ENCODE measurements around the gene CNKSR1.

CNKSR1 gene, protein sequence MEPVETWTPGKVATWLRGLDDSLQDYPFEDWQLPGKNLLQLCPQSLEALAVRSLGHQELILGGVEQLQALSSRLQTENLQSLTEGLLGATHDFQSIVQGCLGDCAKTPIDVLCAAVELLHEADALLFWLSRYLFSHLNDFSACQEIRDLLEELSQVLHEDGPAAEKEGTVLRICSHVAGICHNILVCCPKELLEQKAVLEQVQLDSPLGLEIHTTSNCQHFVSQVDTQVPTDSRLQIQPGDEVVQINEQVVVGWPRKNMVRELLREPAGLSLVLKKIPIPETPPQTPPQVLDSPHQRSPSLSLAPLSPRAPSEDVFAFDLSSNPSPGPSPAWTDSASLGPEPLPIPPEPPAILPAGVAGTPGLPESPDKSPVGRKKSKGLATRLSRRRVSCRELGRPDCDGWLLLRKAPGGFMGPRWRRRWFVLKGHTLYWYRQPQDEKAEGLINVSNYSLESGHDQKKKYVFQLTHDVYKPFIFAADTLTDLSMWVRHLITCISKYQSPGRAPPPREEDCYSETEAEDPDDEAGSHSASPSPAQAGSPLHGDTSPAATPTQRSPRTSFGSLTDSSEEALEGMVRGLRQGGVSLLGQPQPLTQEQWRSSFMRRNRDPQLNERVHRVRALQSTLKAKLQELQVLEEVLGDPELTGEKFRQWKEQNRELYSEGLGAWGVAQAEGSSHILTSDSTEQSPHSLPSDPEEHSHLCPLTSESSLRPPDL

DNA sequence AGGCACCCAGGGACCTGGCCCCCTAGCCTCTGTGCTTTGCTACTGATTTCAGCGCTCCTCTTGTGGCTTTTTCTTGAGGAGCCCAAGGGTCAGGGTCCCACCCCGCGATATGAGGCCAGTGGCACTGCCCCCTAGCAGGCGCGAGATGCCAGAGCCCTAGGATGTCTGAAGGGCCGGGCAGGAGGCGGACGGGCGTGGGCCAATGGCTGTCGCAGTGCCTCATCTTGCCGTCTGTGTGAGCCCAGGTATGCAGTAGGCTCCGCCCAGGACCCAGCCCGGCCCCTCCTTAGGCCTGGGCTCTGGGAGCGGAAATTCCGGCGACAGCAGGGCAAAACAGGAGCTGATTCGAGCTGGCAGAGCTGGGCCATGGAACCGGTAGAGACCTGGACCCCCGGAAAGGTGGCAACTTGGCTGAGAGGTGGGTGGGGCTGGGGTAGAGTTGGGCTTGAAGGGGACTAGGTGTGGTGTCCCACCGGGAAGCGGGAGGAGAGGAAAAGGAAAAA is at the start of gene CNKSR1:
CNKSR1 (plus strand) TSS at position 310 of the 503 bp plus-strand sequence; CDS start at position 367, 57 bp downstream.
- H3K79me2 ChIP-seq (ENCODE audit: low read length), result peaks cover 10% of the 10 kb centered on the region
- peak; percentile 69 for DNase-seq
- peak within 1 kb of the TSS; percentile 49; the same call in 1 of the 2 replicates for H3K4me2 ChIP-seq (ENCODE audit: low read depth, low read length)

DNA sequence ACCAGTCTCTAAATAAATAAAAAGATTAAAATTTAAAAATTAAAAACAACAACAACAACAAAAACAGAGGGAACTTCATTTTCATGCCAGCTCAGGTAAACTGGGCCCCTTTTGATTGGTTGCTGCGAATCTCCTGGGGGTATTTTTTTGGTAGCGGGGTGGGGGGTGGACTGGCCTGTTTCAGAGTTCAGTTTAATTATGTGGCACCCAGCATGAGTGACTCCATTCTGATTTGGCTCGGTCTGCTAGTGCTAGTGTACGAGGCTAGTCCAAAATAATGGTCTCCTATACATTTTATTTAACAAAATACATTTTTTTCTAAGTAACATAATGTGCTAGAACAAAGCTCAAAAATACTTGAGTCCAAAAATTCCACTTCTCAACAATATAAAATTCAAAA is 47.5 kb upstream of the CNKSR1 start:
- no peak overlapping the region for H3K4me3 ChIP-seq (ENCODE audit: low read length)
- peaks cover 4% of the 10 kb centered on the region for H3K79me2 ChIP-seq (ENCODE audit: low read length)
- H3K36me3 ChIP-seq (replicated peaks; ENCODE audit: insufficient read depth, low read length), result no peaks in the 10 kb centered on the region
- H4K20me1 ChIP-seq (ENCODE audit: insufficient read depth, low read length), result no peaks in the 10 kb centered on the region; the same call in 1 of the 2 replicates
- no peak for DNase-seq
- H3F3A ChIP-seq (ENCODE audit: insufficient read depth, low read length), result peaks cover 18% of the 10 kb centered on the region
- H3K4me2 ChIP-seq (ENCODE audit: low read depth, low read length), result no peak overlapping the region
- no peaks in the 10 kb centered on the region for H3K9me2 ChIP-seq (replicated peaks; ENCODE audit: insufficient read depth, low read length)
- TF ChIP-seq EZH2phosphoT487 (IDR thresholded peaks at IDR 0.05; ENCODE audit: low read length), result no peak
- TF ChIP-seq EZH2 (optimal IDR thresholded peaks at IDR 0.05; ENCODE audit: low read depth, low read length), result no peak
- TF ChIP-seq, protein P1, sequence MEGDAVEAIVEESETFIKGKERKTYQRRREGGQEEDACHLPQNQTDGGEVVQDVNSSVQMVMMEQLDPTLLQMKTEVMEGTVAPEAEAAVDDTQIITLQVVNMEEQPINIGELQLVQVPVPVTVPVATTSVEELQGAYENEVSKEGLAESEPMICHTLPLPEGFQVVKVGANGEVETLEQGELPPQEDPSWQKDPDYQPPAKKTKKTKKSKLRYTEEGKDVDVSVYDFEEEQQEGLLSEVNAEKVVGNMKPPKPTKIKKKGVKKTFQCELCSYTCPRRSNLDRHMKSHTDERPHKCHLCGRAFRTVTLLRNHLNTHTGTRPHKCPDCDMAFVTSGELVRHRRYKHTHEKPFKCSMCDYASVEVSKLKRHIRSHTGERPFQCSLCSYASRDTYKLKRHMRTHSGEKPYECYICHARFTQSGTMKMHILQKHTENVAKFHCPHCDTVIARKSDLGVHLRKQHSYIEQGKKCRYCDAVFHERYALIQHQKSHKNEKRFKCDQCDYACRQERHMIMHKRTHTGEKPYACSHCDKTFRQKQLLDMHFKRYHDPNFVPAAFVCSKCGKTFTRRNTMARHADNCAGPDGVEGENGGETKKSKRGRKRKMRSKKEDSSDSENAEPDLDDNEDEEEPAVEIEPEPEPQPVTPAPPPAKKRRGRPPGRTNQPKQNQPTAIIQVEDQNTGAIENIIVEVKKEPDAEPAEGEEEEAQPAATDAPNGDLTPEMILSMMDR (IDR thresholded peaks at IDR 0.05; ENCODE audit: low read length), result no peak
- peaks cover 19% of the 10 kb centered on the region for H3K4me1 ChIP-seq (ENCODE audit: low read length)
- H3K9ac ChIP-seq (ENCODE audit: low read length), result no peak overlapping the region
- H3K27ac ChIP-seq (ENCODE audit: low read length), result no peak overlapping the region
- no peak overlapping the region for H2AFZ ChIP-seq (ENCODE audit: low read length)
- no peaks in the 10 kb centered on the region for H3K27me3 ChIP-seq (replicated peaks; ENCODE audit: insufficient read depth, low read length)
- no peaks in the 10 kb centered on the region for H3K9me3 ChIP-seq (replicated peaks; ENCODE audit: insufficient read depth, low read length)

More for the DNA sequence above, at the start of gene CNKSR1:
- no peaks in the 10 kb centered on the region for H3K36me3 ChIP-seq (replicated peaks; ENCODE audit: insufficient read depth, low read length)
- no peaks in the 10 kb centered on the region for H3K27me3 ChIP-seq (replicated peaks; ENCODE audit: insufficient read depth, low read length)
- no peaks in the 10 kb centered on the region for H4K20me1 ChIP-seq (ENCODE audit: insufficient read depth, low read length)
- no peak for TF ChIP-seq EZH2phosphoT487 (IDR thresholded peaks at IDR 0.05; ENCODE audit: low read length)
- TF ChIP-seq, protein P1 (IDR thresholded peaks at IDR 0.05; ENCODE audit: low read length), result peak; percentile 29
- no peaks in the 10 kb centered on the region for H3F3A ChIP-seq (ENCODE audit: insufficient read depth, low read length)
- no peaks in the 10 kb centered on the region for H3K9me2 ChIP-seq (replicated peaks; ENCODE audit: insufficient read depth, low read length)
- H3K9me3 ChIP-seq (replicated peaks; ENCODE audit: insufficient read depth, low read length), result no peaks in the 10 kb centered on the region
- H3K9ac ChIP-seq (ENCODE audit: low read length), result peak within 1 kb of the TSS; percentile 45; the same call in 1 of the 2 replicates
- H3K4me1 ChIP-seq (ENCODE audit: low read length), result peaks cover 14% of the 10 kb centered on the region
- H3K4me3 ChIP-seq (ENCODE audit: low read length), result peak within 1 kb of the TSS; percentile 65
- no peak within 1 kb of the TSS for H3K27ac ChIP-seq (ENCODE audit: low read length)
- peak within 1 kb of the TSS; percentile 51 for H2AFZ ChIP-seq (ENCODE audit: low read length)

DNA sequence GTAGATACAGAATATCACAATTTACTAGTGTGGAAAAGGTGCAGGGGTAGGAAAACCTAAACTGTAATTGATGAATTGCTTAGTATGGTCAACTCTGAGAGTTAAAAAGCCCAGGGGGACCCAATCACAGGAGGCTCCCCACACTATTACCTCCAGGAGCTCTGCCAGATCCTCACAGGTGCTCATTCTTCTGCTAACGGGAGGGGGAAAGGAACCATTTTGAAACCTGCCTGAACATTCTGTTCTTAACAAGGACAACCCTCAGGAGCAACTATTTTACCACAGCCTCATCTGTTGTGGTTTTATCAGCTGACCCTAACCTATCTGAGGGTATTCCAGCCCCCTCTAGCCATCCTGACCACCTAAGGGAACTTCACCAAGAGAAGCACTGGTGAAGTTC is 46.6 kb upstream of the CNKSR1 start:
- Histone ChIP-seq H4K20me1 (ENCODE audit: insufficient read depth, low read length) (no peaks in the 10 kb centered on the region; the same call in 1 of the 2 replicates), H3K4me1 (ENCODE audit: low read length) (peaks cover 11% of the 10 kb centered on the region), H3K36me3 (replicated peaks; ENCODE audit: insufficient read depth, low read length) (no peaks in the 10 kb centered on the region), H3K9me2 (replicated peaks; ENCODE audit: insufficient read depth, low read length) (no peaks in the 10 kb centered on the region), H3K4me3 (ENCODE audit: low read length) (no peak overlapping the region), H3K27ac (ENCODE audit: low read length) (no peak overlapping the region), H3K4me2 (ENCODE audit: low read depth, low read length) (no peak overlapping the region), H3K27me3 (replicated peaks; ENCODE audit: insufficient read depth, low read length) (no peaks in the 10 kb centered on the region), H3K9ac (ENCODE audit: low read length) (no peak overlapping the region), H3K9me3 (replicated peaks; ENCODE audit: insufficient read depth, low read length) (no peaks in the 10 kb centered on the region), H3F3A (ENCODE audit: insufficient read depth, low read length) (peaks cover 17% of the 10 kb centered on the region), H2AFZ (ENCODE audit: low read length) (no peak overlapping the region), H3K79me2 (ENCODE audit: low read length) (no peaks in the 10 kb centered on the region)
- TF ChIP-seq EZH2 (optimal IDR thresholded peaks at IDR 0.05; ENCODE audit: low read depth, low read length) (no peak), EZH2phosphoT487 (IDR thresholded peaks at IDR 0.05; ENCODE audit: low read length) (no peak)
- TF ChIP-seq, protein P1 (IDR thresholded peaks at IDR 0.05; ENCODE audit: low read length), result no peak
- no peak for DNase-seq
